Measurements from ENCODE around the gene HERC4.
A peak's percentile ranks its signal among the peaks of the same experiment; 100 is the strongest.
"Not testable (repeated sequence)": the region's sequence is repeated elsewhere in the genome, so short reads cannot be mapped to it uniquely, and the experiment has no call there.

Gene HERC4

DNA sequence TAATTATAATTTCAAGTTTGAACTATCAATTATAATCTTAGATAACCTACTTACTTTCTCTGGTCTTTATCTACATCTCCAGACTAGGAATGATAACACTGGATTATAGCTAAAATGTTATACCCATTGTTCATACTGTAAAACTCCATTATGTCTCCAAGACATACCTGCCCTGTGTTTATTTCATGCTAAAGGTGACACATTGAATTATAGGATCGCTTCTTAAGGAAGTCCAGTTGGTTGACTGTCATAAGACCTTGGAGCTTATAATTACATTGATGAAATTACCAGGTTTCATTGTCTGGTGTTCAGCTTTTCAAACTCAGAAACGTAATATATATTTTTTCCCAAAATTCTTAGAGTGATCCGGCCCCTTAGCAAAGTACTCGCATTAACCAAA, 15.5 kb upstream of the HERC4 start:
- DNase-seq = no peak

- no peak for DNase-seq
Observed at GRCh38 chr10:68088740-68089139, 13.7 kb upstream of the HERC4 start.

DNA sequence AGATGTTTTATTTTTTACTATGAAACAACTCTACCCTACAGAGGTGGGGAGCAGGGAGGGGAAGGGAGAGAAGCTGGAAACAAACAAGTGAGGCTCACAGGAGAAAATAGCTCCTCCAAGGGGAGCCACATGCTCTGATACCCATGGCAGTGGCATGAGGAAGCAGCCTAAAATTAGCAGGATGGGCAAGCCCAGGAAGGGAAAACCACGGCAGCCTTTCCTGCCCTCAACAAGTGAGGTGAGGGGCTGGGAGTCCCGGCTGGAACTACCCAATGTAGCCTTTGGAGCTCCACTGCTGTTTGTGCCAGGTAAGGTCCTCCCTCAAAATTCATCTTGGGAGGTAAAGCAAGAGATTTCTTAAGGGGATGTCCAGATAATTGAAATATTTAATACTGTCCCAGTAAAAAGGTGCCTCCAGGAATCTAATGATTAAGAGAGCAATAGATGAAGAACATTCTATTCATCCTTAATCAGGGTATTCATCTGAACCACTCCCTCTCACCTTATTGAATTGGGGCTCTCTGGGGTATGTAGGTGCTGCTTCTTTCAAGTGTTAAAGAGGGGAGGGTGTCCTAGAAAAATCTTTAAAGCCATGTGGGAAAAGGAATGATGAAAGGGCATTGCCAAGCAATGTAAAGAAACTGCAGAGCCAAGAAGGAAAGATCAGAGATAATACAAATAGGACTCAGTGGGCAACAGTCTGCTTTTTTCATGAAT, 12.8 kb upstream of the HERC4 start:
- no peak for DNase-seq

DNA sequence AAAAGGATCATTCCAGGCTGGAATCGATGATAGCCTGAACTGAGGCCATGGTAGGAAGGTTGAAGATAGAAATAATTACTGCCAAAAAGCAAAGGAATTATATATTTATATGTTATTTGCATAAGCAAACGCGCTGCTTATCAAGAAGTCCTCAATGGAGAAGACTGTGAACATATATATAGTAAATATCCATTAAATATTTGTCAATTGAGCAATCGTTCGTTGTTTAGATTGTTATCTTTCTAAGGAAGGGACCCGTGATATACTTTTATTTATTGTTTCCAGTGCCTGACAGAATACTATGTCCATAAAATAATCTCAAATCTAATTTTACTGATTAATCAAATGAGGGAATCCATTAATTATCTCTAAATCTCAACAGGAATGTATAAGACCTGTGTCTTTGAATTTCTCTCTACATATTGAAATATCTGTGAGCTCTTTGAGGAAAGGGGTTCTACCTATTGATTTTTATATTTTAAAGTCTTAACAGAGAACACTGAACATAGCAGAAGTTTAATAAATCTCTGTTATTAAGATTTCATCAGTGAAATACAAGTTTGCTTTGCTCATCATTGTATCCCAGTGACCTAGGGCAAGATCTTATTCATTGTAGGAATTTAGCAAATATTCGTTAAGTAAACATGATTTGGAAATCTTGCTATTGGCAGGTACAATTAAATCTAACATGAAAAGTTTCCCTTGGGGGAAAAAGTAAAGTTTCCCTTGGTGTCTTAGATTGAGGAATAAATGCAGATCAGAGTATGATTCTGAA, 12.0 kb upstream of the HERC4 start:
- no peak for DNase-seq

GRCh38 chr10:68086011-68086410, 10.9 kb upstream of the HERC4 start:
- no peak for DNase-seq

GRCh38 chr10:68084469-68084868, 9.4 kb upstream of the HERC4 start:
- DNase-seq = no peak

- DNase-seq = no peak
Observed at GRCh38 chr10:68083953-68084352, 8.9 kb upstream of the HERC4 start.

- peak; percentile 22 for DNase-seq
Observed at GRCh38 chr10:68082872-68083271, 7.8 kb upstream of the HERC4 start.

GRCh38 chr10:68081916-68082315, 6.8 kb upstream of the HERC4 start:
- DNase-seq = no peak

GRCh38 chr10:68080853-68081431, 5.9 kb upstream of the HERC4 start:
- no peak for DNase-seq

- DNase-seq = no peak
Observed at GRCh38 chr10:68079434-68079833, 4.4 kb upstream of the HERC4 start.

DNA sequence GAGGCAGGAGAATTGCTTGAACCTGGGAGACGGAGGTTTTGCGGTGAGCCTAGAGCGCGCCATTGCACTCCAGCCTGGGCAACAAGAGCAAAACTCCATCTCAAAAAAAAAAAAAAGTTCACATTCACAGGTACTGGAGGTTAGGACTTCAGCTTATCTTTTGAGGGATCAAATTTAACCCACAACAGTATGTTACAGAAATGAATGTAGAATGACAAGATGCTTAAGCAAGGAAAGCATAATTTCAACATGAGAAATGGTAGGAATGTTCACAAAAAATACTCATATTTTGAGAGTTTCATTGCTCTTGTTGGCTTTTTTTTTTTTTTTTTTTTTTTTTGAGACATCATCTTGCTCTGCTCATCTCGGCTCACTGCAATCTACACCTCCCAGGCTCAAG, 1.9 kb upstream of the HERC4 start:
- DNase-seq = no peak

DNA sequence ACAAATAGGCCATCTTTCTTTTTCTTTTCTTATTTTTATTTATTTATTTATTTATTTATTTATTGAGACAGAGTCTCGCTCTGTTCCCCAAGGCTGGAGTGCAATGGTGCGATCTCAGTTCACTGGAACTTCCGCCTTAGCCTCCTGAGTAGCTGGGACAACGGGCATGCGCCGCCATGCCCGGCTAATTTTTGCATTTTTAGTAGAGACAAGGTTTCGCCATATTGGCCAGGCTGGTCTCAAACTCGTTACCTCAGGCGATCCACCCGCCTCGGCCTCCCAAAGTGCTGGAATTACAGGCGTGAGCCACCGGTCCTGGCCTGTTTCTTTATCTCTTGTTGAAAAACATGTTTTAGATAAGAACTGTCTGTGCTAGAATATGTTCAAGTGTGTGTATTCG, 998 bp upstream of the HERC4 start:
- DNase-seq = not testable (repeated sequence)

DNA sequence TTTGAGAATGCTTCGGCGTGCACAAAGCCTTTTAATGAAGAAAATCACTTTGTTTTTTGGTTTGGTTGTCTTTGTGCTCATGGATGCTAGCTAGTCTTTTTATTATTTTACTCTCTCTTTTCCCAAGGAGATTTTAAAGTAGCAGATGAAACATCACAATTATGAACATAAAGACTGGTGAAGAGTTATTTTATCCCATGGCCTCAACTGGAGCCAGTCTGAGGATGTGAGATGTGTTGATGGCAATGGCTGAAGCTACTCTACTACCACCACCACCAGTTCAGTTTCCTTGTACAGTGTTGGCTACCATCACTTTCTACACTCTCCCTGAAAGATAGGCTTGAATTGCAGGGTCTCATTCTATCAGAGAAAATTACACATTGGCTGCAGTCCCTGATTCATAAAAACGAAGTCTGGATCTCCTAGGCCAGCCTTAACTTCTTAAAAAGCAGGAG, 494 bp upstream of the HERC4 start:
- peak; percentile 10 for DNase-seq

DNA sequence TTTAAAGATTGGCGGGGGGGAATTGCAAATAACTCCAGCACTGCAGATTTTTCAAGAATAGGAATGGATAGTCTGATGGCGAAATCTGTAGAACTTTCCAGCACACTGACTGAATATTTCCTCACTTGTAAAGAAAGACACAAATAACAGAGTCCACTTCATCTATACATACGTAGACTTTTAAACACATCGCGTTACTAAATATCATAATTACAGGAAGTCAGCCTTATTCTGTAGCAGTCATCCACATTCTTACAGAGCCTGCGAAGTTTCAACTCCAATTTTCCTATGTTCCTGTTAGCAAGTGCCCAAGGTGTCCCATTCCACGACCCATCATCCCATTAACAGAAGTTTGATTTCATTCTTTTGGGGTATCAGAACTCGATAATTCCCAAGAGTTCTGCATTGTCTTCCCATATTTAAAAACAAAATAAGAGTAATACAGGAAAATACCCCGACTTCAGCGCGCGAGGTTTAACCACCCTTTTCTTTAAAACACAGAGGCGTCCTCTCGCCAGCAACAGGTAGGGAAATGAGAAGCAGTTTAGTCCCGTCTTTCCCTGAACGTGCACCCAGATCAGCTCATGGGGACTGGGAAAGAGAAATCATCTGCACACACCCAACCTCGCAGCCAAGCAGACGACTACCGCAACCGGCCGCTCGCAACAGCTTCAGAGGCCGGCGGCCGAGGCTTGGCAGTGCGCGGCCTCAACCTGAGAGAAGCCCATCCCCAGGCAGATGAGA, 880 bp downstream of the HERC4 start:
- DNase-seq = peak; percentile 32

- no peak for DNase-seq
Observed at GRCh38 chr10:68073631-68074030, 1.5 kb downstream of the HERC4 start.

GRCh38 chr10:68067508-68067907, 7.6 kb downstream of the HERC4 start:
- DNase-seq = no peak

DNA sequence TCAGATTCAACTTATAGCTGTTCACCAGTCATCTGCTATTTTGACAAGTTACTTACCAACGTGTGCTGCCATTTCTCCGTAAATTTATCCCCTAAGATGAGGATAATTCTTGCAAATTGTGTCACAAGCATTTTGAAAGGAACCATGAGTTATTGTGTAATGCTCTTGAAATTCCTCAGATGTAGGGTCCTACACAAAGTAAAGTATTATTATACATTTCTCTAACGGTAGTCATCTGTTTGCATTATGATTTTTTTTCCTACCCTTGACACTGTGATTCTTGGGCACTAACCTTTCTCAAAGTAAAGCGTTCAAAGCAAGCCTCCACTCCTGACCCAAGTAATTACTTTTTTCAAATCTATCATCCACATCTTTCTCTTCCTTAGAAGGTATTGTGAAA, 8.1 kb downstream of the HERC4 start:
- DNase-seq = no peak

GRCh38 chr10:68053553-68053952, 21.5 kb downstream of the HERC4 start:
- DNase-seq = no peak

- DNase-seq = no peak
Observed at GRCh38 chr10:68052463-68052862, 22.6 kb downstream of the HERC4 start.

DNA sequence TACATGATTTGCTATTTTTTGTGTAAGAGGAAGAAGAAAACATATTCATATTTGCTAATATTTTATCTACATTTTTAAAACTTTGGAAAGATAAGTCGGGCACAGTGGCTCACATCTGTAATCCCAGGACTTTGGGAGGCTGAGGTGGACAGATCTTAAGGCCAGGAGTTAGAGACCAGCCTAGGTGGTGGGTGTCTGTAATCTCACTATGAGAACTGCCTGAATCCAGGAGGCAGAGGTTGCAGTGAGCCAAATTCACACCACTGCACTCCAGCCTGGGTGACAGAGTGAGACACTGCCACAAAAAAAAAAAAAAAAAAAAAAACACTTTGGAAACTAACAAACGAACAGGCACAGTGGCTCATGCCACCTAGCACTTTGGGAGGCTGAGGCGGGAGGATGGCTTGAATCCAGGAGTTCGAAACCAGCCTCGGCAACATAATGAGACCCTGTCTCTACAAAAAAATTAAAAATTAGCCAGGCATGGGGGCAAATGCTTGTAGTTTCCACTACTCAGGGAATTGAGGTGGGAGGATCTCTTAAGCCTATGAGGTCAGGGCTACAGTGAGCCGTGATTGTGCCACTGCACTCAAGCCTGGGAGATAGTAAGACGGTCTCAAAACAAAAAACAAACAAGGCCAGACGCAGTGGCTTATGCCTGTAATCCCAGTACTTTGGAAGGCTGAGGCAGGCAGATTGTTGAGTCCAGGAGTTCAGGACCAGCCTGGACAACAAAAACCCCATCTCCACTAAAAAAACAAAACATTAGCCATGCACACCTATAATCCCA, 25.6 kb downstream of the HERC4 start:
- no peak for DNase-seq

DNA sequence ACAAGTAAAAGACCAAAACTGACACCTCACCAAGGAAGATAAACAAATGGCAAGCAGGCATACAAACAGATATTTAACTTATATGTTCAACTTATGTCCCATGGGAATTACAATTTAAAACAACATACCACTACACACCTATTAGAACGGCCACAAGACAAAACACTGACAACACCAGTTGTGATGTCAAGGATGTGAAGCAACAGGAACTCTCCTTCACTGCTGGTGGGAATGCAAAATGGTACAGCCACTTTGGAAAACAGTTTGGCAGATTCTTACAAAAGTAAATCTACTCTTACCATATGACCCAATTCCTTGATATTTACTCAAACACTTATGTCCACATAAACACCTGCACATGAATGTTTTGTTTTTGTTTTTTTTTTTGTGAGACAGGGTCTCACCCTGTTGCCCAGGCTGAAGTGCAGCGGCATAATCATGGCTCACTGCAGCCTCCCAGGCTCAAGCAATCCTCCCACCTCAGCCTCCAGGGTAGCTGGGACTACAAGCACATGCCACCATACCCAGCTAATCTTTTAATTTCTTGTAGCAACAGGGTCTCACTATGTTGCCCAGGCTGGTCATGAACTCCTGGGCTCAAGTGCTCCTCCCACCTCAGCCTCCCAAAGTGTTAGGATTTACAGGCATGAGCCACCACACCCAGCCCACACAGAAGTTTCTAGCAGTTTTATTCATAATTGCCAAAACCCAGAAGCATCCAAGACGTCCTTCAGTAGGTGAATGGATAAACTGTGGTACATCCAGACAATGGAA, 27.3 kb downstream of the HERC4 start:
- DNase-seq = no peak

All from hematopoietic multipotent progenitor cell treated with erythropoietin and hydrocortisone succinate and interleukin-3 and kit ligand, for 6 days (in vitro differentiated cells).